Kidney (tissue), 14 donors: ENCODE results near the gene GRAP2. TPM values are rescaled to one million over a fixed set of nuclear protein-coding genes. Genes with fewer than 3 reads are reported as not detected.

Source experiments
- DNase-seq, 5 donors: peaks; one replicate each; pipeline ENCODE4 v3.0.0-alpha.2; 2013 to 2020
- FAIRE-seq: peaks from 2 replicates; lab custom pipeline; 2012; peaks lifted over from hg19 to GRCh38; lab: Jason Lieb, UNC
- H3K27ac ChIP-seq, 2 donors: one replicate each; pipeline ENCODE4 v1.7.0; 2013; ENCODE audit warnings: low read depth in 2 of 2, low read length in 2 of 2, inconsistent platforms in 1 of 2
- H3K27me3 ChIP-seq: one replicate; pipeline ENCODE4 v1.7.1; 2013; ENCODE audit warnings: low read length, inconsistent platforms; ENCODE audit not compliant: control insufficient read depth, insufficient read depth
- H3K36me3 ChIP-seq, 3 donors: one replicate each; pipeline versions ENCODE4 v1.7.0 to v1.7.1; 2013; ENCODE audit warnings: low read length in 3 of 3, control low read depth in 1 of 3, inconsistent platforms in 1 of 3; ENCODE audit not compliant: insufficient read depth in 3 of 3, control insufficient read depth in 2 of 3
- H3K4me1 ChIP-seq, 3 donors: one replicate each; pipeline versions ENCODE4 v1.7.0 to v1.7.1; 2013; ENCODE audit warnings: low read length in 3 of 3, inconsistent platforms in 1 of 3, low read depth in 1 of 3; ENCODE audit not compliant: control insufficient read depth in 2 of 3, insufficient read depth in 2 of 3
- H3K4me3 ChIP-seq, 3 donors: one replicate each; pipeline versions ENCODE4 v1.7.0 to v1.8.1; 2013; ENCODE audit warnings: low read length in 3 of 3, control low read depth in 1 of 3, inconsistent platforms in 1 of 3
- H3K9ac ChIP-seq, 3 donors: one replicate each; pipeline versions ENCODE4 v1.7.0 to v1.7.1; 2013; ENCODE audit warnings: low read length in 3 of 3, control low read depth in 1 of 3, inconsistent platforms in 1 of 3
- H3K9me3 ChIP-seq, 3 donors: one replicate each; pipeline versions ENCODE4 v1.7.0 to v1.7.1; 2013; ENCODE audit warnings: low read length in 3 of 3, control low read depth in 1 of 3, inconsistent platforms in 1 of 3; ENCODE audit not compliant: control insufficient read depth in 2 of 3, insufficient read depth in 1 of 3
- CTCF ChIP-seq: IDR thresholded peaks from 3 replicates; pipeline ENCODE4 v1.5.1; 2012; ENCODE audit warnings: mild to moderate bottlenecking, moderate library complexity, borderline replicate concordance; ENCODE audit not compliant: insufficient read depth; ENCODE audit errors: extremely low read depth
- intact Hi-C: fragments of 100-400 bp; cut with DNase I; formaldehyde crosslinking; loops from one replicate; pipeline ENCODE4 v1.11.1; 2022
- polyA plus RNA-seq: library from polyadenylated mRNA; stranded (reverse); fragments of 350-450 nt; fragmentation: Illumina TruSeq; extraction: RNeasy Lipid Tissue Mini Kit (QIAGEN cat#74804); gene quantifications from one replicate; pipeline ENCODE4 v1.2.3, GENCODE V29; 2014; ENCODE audit warnings: low read depth, low replicate concordance; ENCODE audit not compliant: insufficient read depth
- total RNA-seq: library from RNA; stranded (reverse); fragmentation: NEBNext Ultra II Directional; extraction: Animal tissue kit (Norgen Biotek cat#: 25700); gene quantifications from one replicate; pipeline ENCODE4 v1.2.1, GENCODE V29; 2021
- donor health status: control.
- donor health status: control.
- donor health status: control.
- donor health status: control.
- donor health status: control.
- donor health status: DM: yes; HTN: yes; CAD: no.
- donor health status: Normal renal cell carcinoma (clear cell type).

GRAP2 gene
- total and polyA plus RNA-seq, 2 donors from 2014 or later = 0.73 to 9.7 TPM

GRCh38 chr22:40014667-40015248, 113.9 kb downstream of the GRAP2 start:
- Histone ChIP-seq H3K4me3 (no peak overlapping the region), H3K27ac (peak overlapping the region; percentile 59 to 84), H3K36me3 (no peaks in the 10 kb centered on the region), H3K4me1 (peaks cover 0 to 18% (median 0%) of the 10 kb centered on the region in 3 donors), H3K9me3 (no peaks in the 10 kb centered on the region), H3K9ac (no peak overlapping the region), H3K27me3 (peaks cover 5% of the 10 kb centered on the region)
- FAIRE-seq = no peak
- intact Hi-C loops = no loop called here
- peak in 1 of 5 donors; percentile 17 for DNase-seq
- no peak for TF ChIP-seq CTCF

- Histone ChIP-seq H3K36me3 (peaks cover 0 to 3% (median 0%) of the 10 kb centered on the region in 3 donors), H3K9ac (no peak overlapping the region), H3K27me3 (no peaks in the 10 kb centered on the region), H3K27ac (peak overlapping the region; percentile 61 to 84), H3K4me1 (peaks cover 0 to 15% (median 0%) of the 10 kb centered on the region in 3 donors), H3K4me3 (no peak overlapping the region), H3K9me3 (no peaks in the 10 kb centered on the region)
- TF ChIP-seq CTCF = no peak
- FAIRE-seq = no peak
- peak in 3 of 5 donors; percentile 38 to 51 (median 39) for DNase-seq
- intact Hi-C loops = no loop called here
Measured at GRCh38 chr22:40015358-40015976, 114.6 kb downstream of the GRAP2 start.

GRCh38 chr22:40018051-40018450, 117.2 kb downstream of the GRAP2 start:
- Histone ChIP-seq H3K9me3 (no peaks in the 10 kb centered on the region), H3K27me3 (no peaks in the 10 kb centered on the region), H3K27ac (no peak overlapping the region), H3K9ac (no peak overlapping the region), H3K4me3 (no peak overlapping the region), H3K36me3 (peaks cover 0 to 3% (median 2%) of the 10 kb centered on the region in 3 donors), H3K4me1 (peaks cover 0 to 12% (median 0%) of the 10 kb centered on the region in 3 donors)
- TF ChIP-seq CTCF = no peak
- FAIRE-seq (no peak), DNase-seq (peak in 1 of 5 donors; percentile 6)
- intact Hi-C loops = no loop called here
